Spleen (tissue), 7 donors: ENCODE results near the gene FAM222B.

Source experiments
- CTCF ChIP-seq, 11 experiments: fragments of 200-600 bp in 7 of 11; fragments of 450-650 bp in 4 of 11; sonication (generic) in 4 of 11; IDR thresholded peaks in 8 of 11; conservative IDR thresholded peaks in 3 of 11; 1 replicate in 7 of 11; 2 replicates in 4 of 11; pipeline versions ENCODE4 v1.4.0 to v1.8.0; 2016 to 2021; ENCODE audit warnings: antibody characterized with exemption in 11 of 11, inconsistent platforms in 4 of 11, mild to moderate bottlenecking in 1 of 11
- POLR2A ChIP-seq, 3 donors: fragments of 450-650 bp; IDR thresholded peaks; one replicate each; pipeline ENCODE4 v1.5.1; 2017; ENCODE audit warnings: antibody characterized with exemption in 3 of 3, mild to moderate bottlenecking in 1 of 3
- POLR2AphosphoS5 ChIP-seq, 3 donors: sonication (generic); formaldehyde crosslinking; IDR thresholded peaks; one replicate each; pipeline ENCODE4 v1.5.1; 2017; ENCODE audit warnings: antibody characterized with exemption in 3 of 3
- donor health status: DM: no; HTN: no; CAD: no; lungs with moderate emphysema.
- donor health status: DM: no; HTN: no; CAD: no.
- donor health status: DM: no; HTN: no; CAD: no.

GRCh38 chr17:28812748-28813377, 29.7 kb downstream of the FAM222B start:
- no peak for TF ChIP-seq CTCF (IDR thresholded peaks at IDR 0.05 in 8 of 11, conservative IDR thresholded peaks at IDR 0.05 in 3 of 11)
- TF ChIP-seq POLR2AphosphoS5 (IDR thresholded peaks at IDR 0.05): no peak
- TF ChIP-seq POLR2A (IDR thresholded peaks at IDR 0.05): no peak
